ENCODE results near the gene PPP2R3B. TPM values are rescaled to one million over a fixed set of nuclear protein-coding genes. Genes with fewer than 3 reads are reported as not detected.

The PPP2R3B gene
- total and polyA plus RNA-seq, 3 donors from 2014 or later = 28.3 to 108 (median 89.6) TPM

GRCh38 chrX:426881-427280 is 40.2 kb upstream of the PPP2R3B start:
- Histone ChIP-seq H3K4me1 (no peaks in the 10 kb centered on the region), H3K27ac (no peak overlapping the region), H3K9me3 (no peaks in the 10 kb centered on the region), H3K36me3 (ENCODE audit: low read depth, missing control alignments) (no peaks in the 10 kb centered on the region), H3K27me3 (no peaks in the 10 kb centered on the region), H3K4me3 (no peak overlapping the region)
- WGBS, 2 donors = 74 to 79% methylated on average over 13 to 14 of the region's 14 CpGs
- intact Hi-C loops (cut with DNase I; ENCODE audit: low total_unique reads) = no loop called here
- no peak for TF ChIP-seq POLR2A (IDR thresholded peaks at IDR 0.05)
- TF ChIP-seq, protein P1, sequence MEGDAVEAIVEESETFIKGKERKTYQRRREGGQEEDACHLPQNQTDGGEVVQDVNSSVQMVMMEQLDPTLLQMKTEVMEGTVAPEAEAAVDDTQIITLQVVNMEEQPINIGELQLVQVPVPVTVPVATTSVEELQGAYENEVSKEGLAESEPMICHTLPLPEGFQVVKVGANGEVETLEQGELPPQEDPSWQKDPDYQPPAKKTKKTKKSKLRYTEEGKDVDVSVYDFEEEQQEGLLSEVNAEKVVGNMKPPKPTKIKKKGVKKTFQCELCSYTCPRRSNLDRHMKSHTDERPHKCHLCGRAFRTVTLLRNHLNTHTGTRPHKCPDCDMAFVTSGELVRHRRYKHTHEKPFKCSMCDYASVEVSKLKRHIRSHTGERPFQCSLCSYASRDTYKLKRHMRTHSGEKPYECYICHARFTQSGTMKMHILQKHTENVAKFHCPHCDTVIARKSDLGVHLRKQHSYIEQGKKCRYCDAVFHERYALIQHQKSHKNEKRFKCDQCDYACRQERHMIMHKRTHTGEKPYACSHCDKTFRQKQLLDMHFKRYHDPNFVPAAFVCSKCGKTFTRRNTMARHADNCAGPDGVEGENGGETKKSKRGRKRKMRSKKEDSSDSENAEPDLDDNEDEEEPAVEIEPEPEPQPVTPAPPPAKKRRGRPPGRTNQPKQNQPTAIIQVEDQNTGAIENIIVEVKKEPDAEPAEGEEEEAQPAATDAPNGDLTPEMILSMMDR (IDR thresholded peaks at IDR 0.05) = no peak
- DNase-seq = no peak

- TF ChIP-seq, protein P1 (IDR thresholded peaks at IDR 0.05) = no peak
- no peak for TF ChIP-seq POLR2A (IDR thresholded peaks at IDR 0.05)
- no peak overlapping the region for H3K4me3 ChIP-seq
- H3K36me3 ChIP-seq (ENCODE audit: low read depth, missing control alignments) = no peaks in the 10 kb centered on the region
- H3K27me3 ChIP-seq = no peaks in the 10 kb centered on the region
- no peaks in the 10 kb centered on the region for H3K9me3 ChIP-seq
- 82 to 94% methylated on average over 6 to 20 of the region's 20 CpGs for WGBS, 2 donors
- DNase-seq = no peak
- H3K27ac ChIP-seq = no peak overlapping the region
- intact Hi-C loops (cut with DNase I; ENCODE audit: low total_unique reads) = no loop called here
- no peaks in the 10 kb centered on the region for H3K4me1 ChIP-seq
Observed at GRCh38 chrX:425056-425455, 38.3 kb upstream of the PPP2R3B start.

DNA sequence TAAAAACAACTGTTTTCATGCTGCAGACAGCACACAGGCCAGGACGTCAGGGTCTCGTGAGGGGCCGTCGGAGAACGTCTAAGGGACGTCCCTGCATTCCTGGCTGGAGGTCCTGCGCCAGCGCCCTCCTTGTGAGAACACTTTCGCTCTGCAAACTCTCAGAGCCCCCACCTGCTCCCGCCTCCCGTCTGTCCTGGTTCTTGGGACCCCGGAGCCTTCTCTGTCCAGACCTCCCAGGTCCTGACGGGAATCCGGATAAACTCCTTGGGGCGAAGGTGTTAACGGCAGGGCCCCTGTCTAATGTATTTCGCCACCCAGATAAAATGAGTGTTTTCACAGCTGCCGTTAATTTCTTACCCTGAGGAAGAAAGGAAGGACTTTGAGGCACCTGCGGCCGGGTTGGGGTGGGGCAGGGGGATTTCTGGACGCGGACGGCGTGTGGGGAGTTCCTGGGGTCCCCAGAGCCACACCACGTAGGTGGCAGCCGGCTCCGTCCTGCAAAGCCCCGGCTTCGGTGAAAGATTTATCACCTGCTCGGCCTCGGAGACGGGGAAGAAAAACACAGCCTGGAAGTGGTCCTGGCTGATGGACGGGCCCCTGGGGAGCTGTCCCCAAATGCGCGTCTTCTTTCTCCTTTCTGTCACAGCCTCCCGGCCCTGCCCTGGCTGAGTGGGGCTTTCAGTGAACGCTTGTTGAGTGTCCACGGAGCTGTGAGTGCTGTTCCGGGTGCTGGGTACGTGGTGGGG is 35.1 kb upstream of the PPP2R3B start:
- H3K36me3 ChIP-seq (ENCODE audit: low read depth, missing control alignments) = no peaks in the 10 kb centered on the region
- H3K27ac ChIP-seq = no peak overlapping the region
- intact Hi-C loops (cut with DNase I; ENCODE audit: low total_unique reads) = no loop called here
- DNase-seq = no peak
- TF ChIP-seq, protein P1 (IDR thresholded peaks at IDR 0.05) = no peak
- TF ChIP-seq POLR2A (IDR thresholded peaks at IDR 0.05) = no peak
- no peaks in the 10 kb centered on the region for H3K4me1 ChIP-seq
- 43 to 54% methylated on average over 37 to 40 of the region's 40 CpGs for WGBS, 2 donors
- no peaks in the 10 kb centered on the region for H3K27me3 ChIP-seq
- H3K4me3 ChIP-seq = no peak overlapping the region
- no peaks in the 10 kb centered on the region for H3K9me3 ChIP-seq

GRCh38 chrX:420496-421223 is 34.0 kb upstream of the PPP2R3B start:
- Histone ChIP-seq H3K27me3 (no peaks in the 10 kb centered on the region), H3K36me3 (ENCODE audit: low read depth, missing control alignments) (no peaks in the 10 kb centered on the region), H3K4me1 (no peaks in the 10 kb centered on the region), H3K27ac (no peak overlapping the region), H3K4me3 (no peak overlapping the region), H3K9me3 (no peaks in the 10 kb centered on the region)
- intact Hi-C loops (cut with DNase I; ENCODE audit: low total_unique reads) = no loop called here
- no peak for TF ChIP-seq POLR2A (IDR thresholded peaks at IDR 0.05)
- TF ChIP-seq, protein P1 (IDR thresholded peaks at IDR 0.05) = no peak
- WGBS, 2 donors = 87 to 93% methylated on average over 41 of the region's 41 CpGs
- DNase-seq = no peak

Measured in testis (tissue), 3 donors.